Peyer's patch (tissue), 4 donors: ENCODE results near the gene HOXA5. TPM values are rescaled to one million over a fixed set of nuclear protein-coding genes. Genes with fewer than 3 reads are reported as not detected.

ENCODE experiments used
- DNase-seq, 3 donors: peaks; one replicate each; pipeline ENCODE4 v3.0.0-alpha.2; 2017 to 2019
- H3K27ac ChIP-seq, 4 donors: fragments of 200-600 bp; sonication (generic); one replicate each; pipeline ENCODE4 v1.5.1; 2016 to 2019
- H3K27me3 ChIP-seq, 2 donors: fragments of 200-600 bp; sonication (generic); one replicate each; pipeline ENCODE4 v1.5.1; 2019
- H3K36me3 ChIP-seq, 3 donors: fragments of 200-600 bp; sonication (generic); one replicate each; pipeline ENCODE4 v1.5.1; 2016 to 2019
- H3K4me1 ChIP-seq, 4 donors: fragments of 200-600 bp; sonication (generic); one replicate each; pipeline ENCODE4 v1.5.1; 2016 to 2019
- H3K4me3 ChIP-seq, 4 donors: fragments of 200-600 bp; sonication (generic); 1 replicate in 3 of 4; 2 replicates in 1 of 4; pipeline ENCODE4 v1.5.1; 2016 to 2019; ENCODE audit warnings: mild to moderate bottlenecking in 1 of 4
- H3K9me3 ChIP-seq, 4 donors: fragments of 200-600 bp; sonication (generic); one replicate each; pipeline ENCODE4 v1.5.1; 2016 to 2019; ENCODE audit warnings: mild to moderate bottlenecking in 1 of 4
- CTCF ChIP-seq, 6 experiments: fragments of 450-650 bp in 4 of 6; fragments of 200-600 bp in 2 of 6; sonication (generic) in 1 of 6; IDR thresholded peaks; one replicate each; pipeline ENCODE4 v1.5.1; 2017 to 2019; ENCODE audit warnings: antibody characterized with exemption in 6 of 6, mild to moderate bottlenecking in 3 of 6, moderate library complexity in 1 of 6
- POLR2A ChIP-seq, 2 donors: fragments of 450-650 bp; IDR thresholded peaks; one replicate each; pipeline ENCODE4 v1.5.1; 2017; ENCODE audit warnings: antibody characterized with exemption in 2 of 2, mild to moderate bottlenecking in 2 of 2, moderate library complexity in 2 of 2
- total RNA-seq, 4 donors: library from RNA; depleted of rRNA; stranded (reverse); fragments of >200 nt; gene quantifications; one replicate each; pipeline ENCODE4 v1.1.0, GENCODE V29; 2016

Gene HOXA5
- total RNA-seq, 4 donors from 2014 or later, result 8.3 to 24.3 (median 20.1) TPM

- H3K4me1 ChIP-seq, result peaks cover 0 to 52% (median 18%) of the 10 kb centered on the region in 4 donors
Observed at GRCh38 chr7:27151931-27152815, 8.7 kb upstream of the HOXA5 start, which contains the start of gene HOXA3. Gene HOXA3, minus strand, starts transcription at chr7:27152583. Its CDS starts 41,943 bp downstream, at chr7:27110640.

GRCh38 chr7:27151341-27151930, 8.0 kb upstream of the HOXA5 start:
- TF ChIP-seq POLR2A (IDR thresholded peaks at IDR 0.05), result no peak
- TF ChIP-seq CTCF (IDR thresholded peaks at IDR 0.05), result no peak
- H3K27ac ChIP-seq, result peak overlapping the region; percentile 71 to 96 (median 86)
- peak overlapping the region; percentile 42 to 75 (median 54) for H3K4me3 ChIP-seq
- no peak for DNase-seq
- H3K36me3 ChIP-seq, result no peaks in the 10 kb centered on the region
- no peaks in the 10 kb centered on the region for H3K27me3 ChIP-seq
- H3K9me3 ChIP-seq, result no peaks in the 10 kb centered on the region
- H3K4me1 ChIP-seq, result peaks cover 0 to 58% (median 18%) of the 10 kb centered on the region in 4 donors

More at GRCh38 chr7:27151931-27152815, 8.7 kb upstream of the HOXA5 start, which contains the start of gene HOXA3:
- peak within 1 kb of the TSS; percentile 71 to 96 (median 86) for H3K27ac ChIP-seq
- H3K36me3 ChIP-seq, result no peaks in the 10 kb centered on the region
- TF ChIP-seq POLR2A (IDR thresholded peaks at IDR 0.05) (peak; percentile 88 to 92), CTCF (IDR thresholded peaks at IDR 0.05) (no peak)
- DNase-seq, result peak; percentile 16 to 85 (median 84)
- H3K4me3 ChIP-seq, result peak within 1 kb of the TSS; percentile 42 to 75 (median 54)
- peaks cover 0 to 2% (median 0%) of the 10 kb centered on the region in 4 donors for H3K9me3 ChIP-seq
- no peaks in the 10 kb centered on the region for H3K27me3 ChIP-seq

GRCh38 chr7:27150568-27151340, 7.3 kb upstream of the HOXA5 start:
- peaks cover 0 to 60% (median 16%) of the 10 kb centered on the region in 4 donors for H3K4me1 ChIP-seq
- H3K27ac ChIP-seq, result peak overlapping the region; percentile 71 to 96 (median 86)
- TF ChIP-seq POLR2A (IDR thresholded peaks at IDR 0.05) (peak; percentile 87 to 96), CTCF (IDR thresholded peaks at IDR 0.05) (peak; percentile 59 to 96 (median 92))
- H3K36me3 ChIP-seq, result no peaks in the 10 kb centered on the region
- peak overlapping the region; percentile 42 to 75 (median 54) for H3K4me3 ChIP-seq
- no peaks in the 10 kb centered on the region for H3K9me3 ChIP-seq
- H3K27me3 ChIP-seq, result no peaks in the 10 kb centered on the region
- peak; percentile 58 to 90 (median 89) for DNase-seq

- no peak for TF ChIP-seq POLR2A (IDR thresholded peaks at IDR 0.05)
- peak in 1 of 6 experiments; percentile 24 for TF ChIP-seq CTCF (IDR thresholded peaks at IDR 0.05)
- DNase-seq, result peak in 1 of 3 donors; percentile 53
- Histone ChIP-seq H3K27me3 (no peaks in the 10 kb centered on the region), H3K27ac (peak overlapping the region; percentile 71 to 96 (median 86)), H3K9me3 (no peaks in the 10 kb centered on the region), H3K36me3 (peaks cover 0 to 5% (median 0%) of the 10 kb centered on the region in 3 donors), H3K4me1 (peaks cover 0 to 54% (median 15%) of the 10 kb centered on the region in 4 donors), H3K4me3 (peak overlapping the region; percentile 42 to 75 (median 54))
Observed at GRCh38 chr7:27149842-27150567, 6.5 kb upstream of the HOXA5 start.
